GF-D8 (cell line): ENCODE results near the gene CLASP1.
"Not testable (repeated sequence)": the region's sequence is repeated elsewhere in the genome, so short reads cannot be mapped to it uniquely, and the experiment has no call there.

Experiments
- DNase-seq: peaks from one replicate; lab custom pipeline; 2025; lab: John Stamatoyannopoulos, UW

Gene CLASP1

DNA sequence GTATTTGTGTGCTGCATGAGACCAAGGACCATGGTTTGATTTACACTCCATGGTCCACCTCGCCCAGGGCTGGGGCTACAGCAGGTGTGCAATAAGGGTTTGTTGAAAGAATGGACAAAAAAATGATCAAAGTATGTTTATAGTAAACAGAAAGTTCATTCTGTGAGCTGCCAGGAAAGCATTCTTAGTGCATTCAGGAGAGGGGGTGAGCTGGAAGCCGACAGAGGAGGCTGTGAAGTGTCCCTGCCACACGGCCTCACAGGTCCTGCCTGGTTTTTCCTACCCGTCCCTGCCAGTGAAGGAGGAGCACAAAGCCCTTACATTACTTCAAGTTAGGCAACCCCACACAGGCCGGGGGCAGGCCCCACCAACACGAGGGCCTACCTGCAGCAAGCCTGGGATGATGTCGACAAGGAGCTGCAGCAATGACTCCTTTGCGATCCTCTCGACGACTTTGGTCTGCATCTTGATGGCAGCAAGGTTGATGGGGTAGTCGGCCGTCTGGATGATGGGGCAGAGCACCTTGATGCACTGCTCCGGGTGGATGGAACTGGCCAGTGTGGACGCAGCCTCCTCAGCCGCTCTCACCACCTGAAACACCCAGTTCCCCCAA is 301.0 kb downstream of the CLASP1 start:
- no peak for DNase-seq

DNA sequence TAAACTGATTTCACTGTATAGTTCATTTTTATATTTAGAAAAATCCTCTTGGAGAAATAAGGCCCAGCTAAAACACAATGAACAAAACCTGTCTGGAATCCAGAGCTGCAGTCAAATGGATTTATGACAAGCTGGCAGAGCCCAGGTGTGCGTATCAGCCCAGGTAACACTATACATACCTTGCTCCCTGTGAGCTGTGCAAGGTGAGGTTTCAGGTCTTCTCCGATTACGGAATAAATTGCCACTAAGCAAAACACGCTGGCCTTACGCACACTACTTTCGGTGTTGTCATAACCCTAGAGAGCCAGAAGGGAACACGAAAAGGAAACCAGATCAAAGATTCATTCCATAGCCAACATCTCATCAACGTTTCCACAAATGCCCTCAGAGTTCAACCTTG is 302.4 kb downstream of the CLASP1 start:
- DNase-seq = no peak

DNA sequence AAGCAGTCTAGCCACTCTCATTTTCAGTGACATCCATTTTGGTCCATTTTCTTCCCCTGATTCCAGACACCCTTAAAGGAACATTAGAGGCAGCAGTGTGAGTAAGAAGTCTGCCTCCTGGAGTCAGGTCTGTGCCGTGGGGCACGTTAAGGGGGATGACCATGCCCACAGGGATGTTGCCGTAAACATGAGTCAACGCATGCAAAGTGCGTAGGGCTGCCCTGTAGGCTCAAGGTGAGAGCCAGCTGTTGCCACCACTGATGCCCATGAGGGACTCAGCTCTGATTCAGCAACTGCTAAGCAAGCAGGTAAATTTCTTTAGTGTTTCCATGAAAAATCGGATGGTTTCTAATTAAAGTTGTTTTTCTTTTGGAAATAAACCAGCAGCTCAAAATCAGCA is 302.9 kb downstream of the CLASP1 start:
- DNase-seq = no peak

DNA sequence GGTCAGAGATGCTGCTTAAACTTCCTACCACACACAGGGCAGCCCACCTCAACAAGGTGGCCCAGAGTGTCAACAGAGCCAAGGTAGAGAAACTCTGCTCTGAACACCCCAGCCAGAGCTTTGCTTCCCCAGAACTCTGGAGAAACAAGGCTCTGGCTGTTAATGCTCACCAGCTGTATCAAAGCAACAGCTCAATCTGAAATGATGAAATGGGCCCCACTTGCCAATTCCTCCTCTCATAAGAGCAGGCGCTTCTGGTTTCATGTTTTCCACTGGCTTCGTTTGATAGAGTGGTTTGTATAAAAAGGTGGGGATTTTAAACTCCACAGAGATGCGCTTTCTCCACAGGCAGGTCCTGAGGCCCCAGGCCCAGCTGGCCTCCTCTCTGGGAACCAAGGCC is 303.4 kb downstream of the CLASP1 start:
- no peak for DNase-seq

DNA sequence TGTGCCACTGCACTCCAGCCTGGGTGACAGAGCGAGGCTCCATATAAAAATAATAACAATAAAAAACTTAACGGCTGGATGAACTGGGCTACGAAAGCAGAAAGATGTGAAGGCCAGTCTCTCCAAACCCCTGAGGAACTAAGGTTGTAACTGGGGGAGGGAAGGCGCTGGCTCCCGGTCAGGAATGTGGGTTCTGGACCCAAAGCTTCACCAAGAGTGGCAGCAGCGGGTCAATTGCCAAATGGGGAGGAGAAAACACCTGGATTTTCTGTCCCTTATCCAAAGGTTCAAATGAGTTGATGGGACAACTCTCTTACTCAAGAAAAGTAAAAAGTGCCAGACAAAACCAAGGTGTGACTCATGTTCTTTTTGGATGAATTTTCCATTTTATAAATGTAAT is 304.2 kb downstream of the CLASP1 start:
- no peak for DNase-seq

DNA sequence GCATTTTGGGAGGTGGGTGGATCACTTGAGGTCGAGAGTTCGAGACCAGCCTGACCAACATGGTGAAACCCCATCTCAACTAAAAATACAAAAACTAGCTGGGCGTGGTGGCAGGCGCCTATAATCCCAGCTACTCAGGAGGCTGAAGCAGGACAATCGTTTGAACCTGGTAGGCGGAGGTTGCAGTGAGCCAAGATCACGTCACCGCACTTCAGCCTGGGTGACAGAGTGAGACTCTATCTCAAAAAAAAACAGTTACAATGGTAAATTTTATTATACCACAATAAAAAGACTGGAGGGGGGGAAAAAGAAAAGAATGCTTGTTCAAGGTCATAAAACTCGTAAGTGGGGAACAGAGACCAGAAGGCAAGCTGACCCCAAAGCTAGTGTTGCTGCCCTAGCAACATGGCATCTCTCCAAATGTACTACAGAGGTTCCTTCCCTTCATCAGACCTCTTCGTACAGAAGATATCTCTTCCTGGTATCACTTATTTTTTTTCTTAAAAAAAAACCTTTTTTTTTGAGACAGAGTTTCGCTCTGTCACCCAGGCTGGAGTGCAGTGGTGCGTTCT is 305.3 kb downstream of the CLASP1 start:
- not testable (repeated sequence) for DNase-seq

DNA sequence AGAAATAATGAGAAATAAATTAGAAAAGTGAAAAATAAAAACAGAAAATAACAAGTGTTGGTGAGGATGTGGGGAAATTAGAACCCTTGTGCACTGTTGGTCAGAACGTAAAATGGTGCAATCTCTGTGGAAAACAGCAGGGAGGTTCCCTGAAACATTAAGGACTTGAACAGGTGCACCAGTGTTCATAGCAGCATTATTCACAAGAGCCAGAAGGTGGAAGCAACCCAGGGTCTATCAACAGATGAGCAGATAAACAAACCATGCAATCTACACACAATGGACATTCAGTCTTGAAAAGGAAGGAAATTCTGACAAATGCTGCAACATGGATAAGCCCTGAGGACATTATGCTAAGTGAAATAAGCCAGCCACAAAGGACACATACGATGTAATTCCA is 306.1 kb downstream of the CLASP1 start:
- no peak for DNase-seq

DNA sequence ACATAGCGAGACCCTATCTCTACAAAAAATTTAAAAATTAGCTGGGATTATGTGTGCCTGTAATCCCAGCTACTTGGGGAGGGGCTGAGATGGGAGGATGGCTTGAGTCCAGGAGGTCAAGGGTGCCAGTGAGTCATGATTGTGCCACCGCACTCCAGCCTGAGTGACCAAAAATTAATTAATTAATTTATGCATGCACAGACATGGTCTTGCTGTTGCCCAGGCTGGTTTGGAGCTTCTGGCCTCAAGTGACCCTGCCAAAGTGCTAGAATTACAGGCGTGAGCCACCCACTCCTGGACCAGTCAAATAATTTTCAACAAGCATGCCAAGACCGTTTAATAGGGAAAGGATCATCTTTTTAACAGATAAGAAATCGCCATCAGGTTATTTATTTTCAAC is 306.5 kb downstream of the CLASP1 start:
- DNase-seq = no peak

DNA sequence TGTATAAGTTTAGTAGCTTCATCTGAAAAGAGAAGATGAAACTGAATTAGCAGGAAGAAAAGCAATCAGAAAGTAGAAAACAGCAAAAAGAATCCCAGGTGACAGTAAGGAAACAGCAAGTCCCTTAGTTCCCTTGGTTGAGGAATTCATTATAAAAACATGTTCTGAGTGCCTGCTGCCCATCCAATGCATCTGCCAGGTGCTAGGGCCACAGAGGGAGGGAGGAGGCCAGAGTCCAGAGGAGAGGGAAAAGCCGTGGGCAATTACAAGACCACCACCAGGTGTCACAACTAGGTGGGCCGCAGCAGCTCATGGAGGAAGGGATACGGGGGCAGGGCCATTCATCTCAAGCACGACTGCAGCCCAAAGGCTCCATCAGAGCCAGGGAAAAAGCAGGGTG is 308.3 kb downstream of the CLASP1 start:
- DNase-seq = no peak

DNA sequence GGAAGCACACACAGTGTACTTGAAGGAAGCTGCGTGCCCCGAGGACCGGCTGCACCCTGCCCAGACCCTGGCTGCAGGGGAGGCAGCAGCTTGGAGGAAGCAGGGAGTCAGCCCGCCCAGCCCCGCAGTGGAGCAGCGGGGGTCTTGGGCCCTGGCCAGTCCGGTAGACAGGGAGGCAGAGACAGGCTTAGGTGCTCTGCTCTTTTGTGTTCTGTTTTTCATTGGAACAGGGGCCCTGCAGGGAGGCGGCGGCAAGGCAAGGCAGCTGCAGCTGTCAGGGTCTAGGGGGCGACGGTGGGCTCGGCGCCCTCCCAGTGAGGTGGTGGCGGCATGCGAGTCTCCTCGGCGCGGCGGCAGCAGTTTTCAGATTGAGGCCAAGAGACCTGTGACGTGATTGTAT is 311.0 kb downstream of the CLASP1 start:
- no peak for DNase-seq

DNA sequence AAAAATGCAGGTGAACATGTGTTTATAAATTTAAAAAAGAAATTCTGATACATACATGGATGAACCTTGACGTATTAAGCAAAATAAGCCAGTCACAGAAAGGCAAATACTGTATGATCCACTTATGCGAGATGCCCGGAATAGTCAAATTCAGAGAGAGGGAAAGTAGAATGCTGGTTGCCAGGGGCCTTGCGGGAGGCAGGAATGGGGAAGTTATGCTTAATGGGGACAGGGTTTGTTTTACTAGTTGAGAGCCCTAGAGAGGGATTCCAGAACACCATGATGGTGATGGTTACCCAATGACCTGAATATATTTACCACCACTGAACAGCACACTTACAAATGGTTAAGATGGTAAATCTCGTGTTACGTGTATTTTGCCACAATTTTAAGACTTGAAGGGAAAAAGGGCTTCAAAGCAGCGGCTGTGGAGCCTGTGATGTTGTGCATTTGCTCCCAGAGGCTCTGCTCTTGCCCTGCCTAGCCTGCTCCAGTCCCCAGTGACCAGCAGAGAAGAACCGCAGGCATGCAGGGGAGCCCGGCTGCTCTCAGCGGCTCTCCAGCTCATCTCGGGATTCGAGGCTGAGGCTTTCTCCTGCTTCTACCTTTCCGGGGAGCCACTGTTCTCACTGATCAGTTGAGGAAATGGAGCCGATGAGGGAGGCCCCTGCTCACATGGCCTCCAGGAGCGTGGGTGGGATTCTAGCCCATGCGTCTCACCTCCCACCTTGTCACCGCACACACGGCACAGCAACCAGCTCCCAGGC is 312.6 kb downstream of the CLASP1 start:
- no peak for DNase-seq

DNA sequence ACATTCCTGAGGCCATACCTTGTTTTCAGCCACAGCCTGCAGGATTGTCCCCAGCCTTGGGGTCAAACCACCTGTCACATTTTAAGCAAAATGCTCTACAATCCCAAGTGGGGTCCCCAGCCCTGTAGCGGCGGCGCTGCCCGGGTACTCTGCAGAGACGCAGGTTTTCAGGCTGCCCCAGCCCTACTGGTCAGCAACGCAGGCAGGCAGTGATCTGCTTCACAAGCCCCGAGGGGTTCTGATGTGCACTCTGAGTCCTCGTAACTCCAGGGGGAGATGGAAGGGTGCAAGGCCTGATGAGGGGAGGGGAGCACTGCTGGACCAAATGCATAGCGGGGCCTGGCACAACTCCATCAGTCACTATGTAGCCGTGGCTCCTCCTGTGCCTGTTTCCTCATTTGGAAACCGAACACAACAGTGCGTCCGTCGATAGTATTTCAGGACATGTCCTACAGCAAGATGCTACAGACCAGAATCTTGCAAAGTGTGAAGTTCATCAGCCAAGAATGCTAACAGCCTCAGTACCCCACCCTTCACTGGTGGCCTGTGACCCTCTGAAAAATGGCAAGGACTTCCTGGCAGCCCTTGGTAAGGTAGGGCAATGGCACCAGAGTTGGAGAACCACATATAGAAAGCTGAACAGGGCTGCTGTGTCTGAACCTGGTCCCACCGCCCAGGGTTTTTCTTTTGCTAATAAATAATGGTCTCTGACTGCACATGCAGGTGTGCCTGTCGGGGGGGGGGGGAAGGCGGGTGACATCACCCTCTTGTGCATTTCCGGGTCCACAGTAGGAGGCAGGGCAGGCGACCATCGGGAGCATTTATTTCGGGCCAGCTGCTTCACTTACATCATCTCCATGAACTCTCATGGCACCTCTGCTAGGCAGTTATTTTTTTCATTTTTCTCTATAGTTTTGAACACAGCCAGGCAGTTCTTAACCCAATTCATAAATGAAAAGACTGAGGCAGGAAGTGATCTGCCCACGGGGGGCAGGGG is 313.7 kb downstream of the CLASP1 start:
- no peak for DNase-seq

DNA sequence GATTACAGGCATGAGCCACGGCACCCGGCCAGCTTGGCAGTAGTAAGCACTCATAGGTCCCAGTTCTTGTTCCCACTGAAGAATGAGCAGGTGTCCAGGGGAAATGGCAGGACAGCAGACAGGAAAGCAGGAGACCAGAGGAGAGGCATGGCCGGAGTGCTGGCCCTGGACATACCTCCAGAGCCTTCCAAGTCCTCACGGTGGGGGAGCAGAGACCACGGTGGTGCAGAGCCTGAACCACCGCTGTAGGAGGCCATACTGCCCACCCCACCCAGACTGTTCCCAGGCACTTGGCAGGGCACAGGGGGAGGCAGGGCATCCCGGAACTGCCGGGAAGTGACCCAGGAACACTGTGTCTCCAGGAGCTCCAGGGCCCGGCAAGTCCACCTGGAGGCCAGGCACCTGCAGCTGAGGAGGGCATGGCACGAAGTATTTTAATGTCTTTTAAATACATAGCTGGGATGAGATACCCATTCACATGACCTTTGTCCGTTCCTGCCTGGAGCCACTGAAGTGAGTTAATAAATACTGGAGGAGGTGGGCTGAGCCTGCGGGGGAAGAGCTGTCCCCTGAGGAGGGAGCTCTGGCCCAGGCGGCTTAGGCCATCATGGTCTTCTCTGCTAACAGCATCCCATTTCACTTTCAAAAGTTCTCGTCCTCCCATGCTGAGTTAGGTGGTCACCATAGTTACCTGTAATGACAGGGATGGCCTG is 314.5 kb downstream of the CLASP1 start:
- DNase-seq = no peak

DNA sequence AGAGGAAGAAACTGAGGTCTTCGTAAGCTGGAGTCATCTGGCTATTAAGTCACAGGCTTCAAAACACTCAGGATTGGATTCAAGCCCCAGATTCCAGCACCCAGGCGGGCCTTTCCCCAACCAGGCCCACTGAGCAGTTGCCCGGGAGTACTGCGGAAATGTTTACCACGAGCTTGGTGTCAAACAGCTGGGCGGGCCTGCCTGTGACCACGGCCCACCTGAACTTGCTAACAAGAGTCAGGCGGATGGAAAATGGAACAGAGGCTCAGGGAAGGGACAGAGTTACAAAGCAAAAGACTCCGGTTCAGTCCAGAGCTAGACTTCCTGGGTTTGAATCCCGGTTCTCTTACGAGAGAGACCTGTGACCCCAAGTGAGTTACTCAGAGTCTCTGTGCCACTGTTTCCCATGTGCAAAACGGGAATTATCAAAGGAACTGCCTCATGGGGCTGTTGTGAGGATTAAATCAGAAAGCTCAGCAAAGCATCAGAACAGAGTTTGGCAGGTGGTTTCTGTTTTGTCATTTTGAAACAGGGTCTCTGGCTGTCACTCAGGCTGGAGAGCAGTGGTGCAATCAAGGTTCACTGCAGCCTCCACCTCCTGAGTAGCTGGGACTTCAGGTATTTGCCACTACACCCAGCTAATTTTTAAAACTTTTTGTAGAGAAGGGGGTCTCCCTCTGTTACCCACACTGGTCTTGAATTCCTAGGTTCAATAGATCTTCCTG is 315.3 kb downstream of the CLASP1 start:
- no peak for DNase-seq

DNA sequence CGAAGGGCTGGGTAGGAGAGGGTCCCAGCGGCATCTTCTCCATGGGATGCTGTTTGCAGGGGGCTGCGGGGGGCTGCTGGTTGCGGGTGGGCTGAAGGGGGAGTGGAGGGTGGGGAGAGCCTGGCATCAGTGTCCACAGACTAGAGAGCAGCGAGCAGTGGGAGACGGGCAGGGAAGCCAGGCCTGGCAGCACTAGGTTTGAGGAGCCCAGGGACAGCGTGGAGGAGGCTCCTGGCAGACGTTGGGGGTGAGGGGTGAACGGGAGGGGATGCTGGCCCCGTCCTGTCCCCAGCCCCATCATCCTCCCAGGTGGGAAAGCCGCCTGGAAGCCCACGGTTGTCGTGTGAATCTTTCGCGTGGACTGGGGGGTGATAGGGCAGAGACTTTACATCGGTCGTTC is 316.0 kb downstream of the CLASP1 start:
- DNase-seq = no peak

DNA sequence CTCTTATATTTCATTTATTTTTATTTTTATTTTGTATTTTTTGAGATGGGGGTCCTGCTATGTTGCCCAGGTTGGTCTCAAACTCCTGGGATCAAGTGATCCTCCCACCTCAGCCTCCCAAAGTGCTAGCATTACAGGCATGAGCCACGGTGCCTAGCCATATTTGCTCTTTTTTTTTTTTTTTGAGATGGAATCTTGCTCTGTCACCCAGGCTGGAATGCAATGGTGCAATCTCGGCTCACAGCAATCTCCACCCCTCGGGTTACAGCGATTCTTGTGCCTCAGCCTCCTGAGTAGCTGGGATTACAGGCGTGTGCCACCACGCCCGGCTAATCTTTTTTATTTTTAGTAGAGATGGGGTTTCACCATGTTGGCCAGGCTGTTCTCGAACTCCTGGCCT is 317.9 kb downstream of the CLASP1 start:
- not testable (repeated sequence) for DNase-seq

DNA sequence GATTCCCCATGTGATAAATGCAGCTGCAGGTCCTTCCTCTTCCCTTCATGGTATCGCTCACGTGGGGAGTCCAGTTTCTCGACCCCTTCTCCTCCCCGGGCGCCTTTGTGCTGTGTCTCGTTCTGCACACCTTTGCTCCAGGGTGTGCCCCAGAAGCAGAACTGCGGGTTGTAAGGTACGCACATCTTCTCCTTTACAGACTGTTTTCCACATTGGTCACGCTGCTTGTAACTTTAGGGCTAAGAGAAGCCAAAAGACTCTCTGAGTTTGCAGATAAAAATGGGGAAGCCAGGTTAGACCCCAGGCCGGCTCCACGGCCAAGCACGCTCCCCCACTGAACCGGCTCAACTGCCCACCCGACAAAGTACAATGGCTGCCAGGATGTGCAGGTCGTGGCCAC is 318.3 kb downstream of the CLASP1 start:
- DNase-seq = no peak

DNA sequence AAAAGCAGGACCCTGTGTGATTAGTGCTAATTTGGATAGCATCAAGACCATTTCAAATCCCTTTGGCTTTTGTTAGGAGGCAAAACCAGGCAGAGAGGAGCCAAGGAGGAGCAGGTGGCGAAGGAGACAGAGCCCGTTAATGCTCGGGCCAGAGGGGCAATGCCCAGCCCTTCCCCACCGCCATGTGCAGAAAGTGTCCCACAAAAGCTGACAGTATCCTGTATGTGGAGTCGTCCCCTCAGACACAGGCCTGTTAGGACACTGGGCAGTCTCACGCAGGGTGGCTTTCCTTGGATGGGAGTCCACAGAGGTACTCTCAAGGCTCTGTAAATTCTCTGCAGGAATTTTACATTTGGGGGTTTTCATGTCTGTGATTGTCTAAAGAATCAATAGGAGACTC is 319.5 kb downstream of the CLASP1 start:
- DNase-seq = no peak

DNA sequence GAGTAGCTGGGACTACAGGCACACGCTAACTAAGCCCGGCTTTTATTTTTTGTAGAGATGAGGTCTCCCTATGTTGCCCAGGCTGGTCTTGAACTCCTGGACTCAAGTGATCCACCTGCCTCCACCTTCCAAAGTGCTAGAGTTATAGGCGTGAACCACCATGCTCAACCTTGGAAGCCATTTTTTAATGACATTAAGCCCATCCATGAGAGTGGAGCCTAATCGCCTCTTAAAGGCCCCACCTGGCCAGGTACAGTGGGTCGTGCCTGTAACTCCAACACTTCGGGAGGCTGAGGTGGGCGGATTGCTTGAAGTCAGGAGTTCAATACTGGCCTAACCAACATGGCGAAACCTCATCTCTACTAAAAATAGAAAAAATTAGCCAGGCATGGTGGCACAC is 322.6 kb downstream of the CLASP1 start:
- DNase-seq = no peak

DNA sequence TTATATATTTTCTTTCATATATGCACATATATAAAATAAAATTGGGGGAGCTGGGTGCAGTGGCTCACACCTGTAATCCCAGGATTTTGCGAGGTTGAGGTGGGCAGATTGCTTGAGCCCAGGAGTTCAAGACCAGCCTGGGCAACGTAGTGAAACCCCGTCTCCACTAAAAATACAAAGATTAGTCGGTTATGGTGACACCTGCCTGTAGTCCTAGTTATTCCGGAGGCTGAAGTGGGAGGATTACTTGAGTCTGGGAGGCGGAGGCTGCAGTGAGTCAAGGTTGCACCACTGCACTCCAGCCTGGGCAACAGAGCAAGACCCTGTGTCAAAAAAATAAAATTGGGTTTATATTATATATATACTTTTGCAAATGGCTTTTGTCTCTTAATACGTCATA is 324.7 kb downstream of the CLASP1 start:
- DNase-seq = no peak

DNA sequence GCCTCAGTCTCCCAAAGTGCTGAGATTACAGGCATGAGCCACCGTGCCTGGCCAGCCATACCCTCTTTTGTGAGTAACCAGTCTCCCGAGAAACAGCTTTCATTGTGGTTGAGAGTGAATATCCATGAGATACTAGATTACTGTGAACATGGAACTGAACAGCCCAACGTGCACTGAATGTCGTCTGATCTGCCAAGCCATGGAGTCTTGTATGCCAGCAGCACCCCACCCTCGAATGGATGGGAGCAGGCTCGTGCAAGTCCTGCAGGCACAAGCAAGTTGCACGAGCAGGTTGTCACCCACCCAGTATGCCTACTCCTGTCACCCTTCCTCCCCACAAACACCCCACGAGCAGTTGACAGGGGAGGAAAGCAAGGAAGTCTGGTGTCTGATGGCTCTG is 327.8 kb downstream of the CLASP1 start:
- no peak for DNase-seq
